HG03159 (cell line): Measurements from ENCODE around the gene UCN.

Source experiments
- ATAC-seq: cut with Tn5 transposase; IDR thresholded peaks from one replicate; pipeline ENCODE4 v1.9.1; 2021; ENCODE audit warnings: mild to moderate bottlenecking, moderate library complexity; ENCODE audit not compliant: unreplicated experiment

UCN gene

DNA sequence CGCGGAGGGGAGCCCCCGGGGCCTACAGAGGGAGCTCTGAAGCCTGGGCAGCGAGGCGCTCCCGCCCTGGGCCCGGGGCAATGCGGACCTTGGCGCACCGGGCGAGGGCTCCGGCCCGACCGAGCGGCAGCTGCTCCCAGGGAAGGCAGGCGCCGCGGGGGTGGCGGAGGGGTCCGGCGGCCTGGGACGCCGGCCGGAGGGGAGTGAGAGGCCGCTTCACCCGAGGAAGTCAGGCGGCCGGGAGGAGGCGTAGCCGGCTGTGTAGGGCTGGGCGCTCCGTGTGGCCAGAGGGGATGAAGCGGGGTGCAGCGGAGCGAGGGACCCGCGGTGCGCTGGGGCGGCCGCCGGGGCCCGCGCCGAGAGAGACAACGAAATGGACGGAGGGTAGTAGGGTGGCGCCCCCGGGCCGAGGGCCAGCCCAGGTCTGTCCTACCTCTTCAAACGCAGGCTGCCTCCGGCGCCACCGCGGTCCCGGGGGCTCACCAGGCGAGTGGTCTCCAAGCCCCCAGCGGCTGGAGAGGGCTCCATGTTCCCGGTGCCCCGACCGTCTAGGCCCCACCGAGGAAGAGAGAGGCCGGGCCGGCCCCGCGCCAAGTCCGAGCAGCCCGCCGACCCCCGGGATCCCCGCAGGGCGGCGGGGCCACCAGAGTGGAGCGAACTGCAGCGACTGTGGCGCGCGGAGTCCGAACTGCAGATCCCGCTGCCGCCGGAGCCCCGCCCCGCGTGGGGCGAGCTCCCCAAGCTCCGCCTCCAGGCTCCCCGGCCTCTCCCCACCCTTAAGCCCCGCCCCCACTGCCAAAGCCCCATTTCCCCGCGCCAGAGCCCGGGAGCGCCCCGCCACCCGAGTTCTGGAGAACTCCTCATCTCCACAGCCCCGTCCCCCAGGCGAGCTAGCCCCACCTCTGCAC is 45.6 kb downstream of the UCN start, which contains the start of gene SLC30A3:
SLC30A3 (minus strand) TSS at position 669 of the 908 bp plus-strand sequence; CDS start at position 528, 141 bp downstream.
- no peak for ATAC-seq

DNA sequence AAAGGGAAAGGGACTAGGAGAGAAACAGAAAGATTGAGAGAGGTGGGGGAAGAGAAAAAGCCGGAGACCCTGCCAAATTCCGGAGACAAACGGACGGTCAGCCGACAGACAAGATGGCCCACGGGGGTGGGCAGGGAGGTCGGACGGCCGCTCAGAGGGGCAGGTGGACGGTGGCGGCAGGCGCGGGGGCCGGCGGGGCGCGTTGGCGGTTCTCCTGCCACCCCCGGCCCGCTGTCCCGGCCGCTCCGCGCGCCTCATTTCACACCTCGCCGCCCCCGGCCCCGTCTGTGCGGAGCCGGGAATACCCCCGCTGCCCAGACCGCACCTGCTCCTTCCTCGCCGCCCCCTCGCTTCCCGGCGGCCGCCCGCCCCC is 46.3 kb downstream of the UCN start:
- ATAC-seq, result no peak

GRCh38 chr2:27261241-27261925 is 46.9 kb downstream of the UCN start:
- no peak for ATAC-seq

- ATAC-seq, result no peak
Observed at GRCh38 chr2:27258051-27258450, 50.2 kb downstream of the UCN start.
